Kidney (tissue), 14 donors: Measurements from ENCODE around the gene SRP54. TPM values are rescaled to one million over a fixed set of nuclear protein-coding genes. Genes with fewer than 3 reads are reported as not detected.

Experiments
- DNase-seq, 5 donors: peaks; one replicate each; pipeline ENCODE4 v3.0.0-alpha.2; 2013 to 2020
- FAIRE-seq: peaks from 2 replicates; lab custom pipeline; 2012; peaks lifted over from hg19 to GRCh38; lab: Jason Lieb, UNC
- H3K27ac ChIP-seq, 2 donors: one replicate each; pipeline ENCODE4 v1.7.0; 2013; ENCODE audit warnings: low read depth in 2 of 2, low read length in 2 of 2, inconsistent platforms in 1 of 2
- H3K27me3 ChIP-seq: one replicate; pipeline ENCODE4 v1.7.1; 2013; ENCODE audit warnings: low read length, inconsistent platforms; ENCODE audit not compliant: control insufficient read depth, insufficient read depth
- H3K36me3 ChIP-seq, 3 donors: one replicate each; pipeline versions ENCODE4 v1.7.0 to v1.7.1; 2013; ENCODE audit warnings: low read length in 3 of 3, control low read depth in 1 of 3, inconsistent platforms in 1 of 3; ENCODE audit not compliant: insufficient read depth in 3 of 3, control insufficient read depth in 2 of 3
- H3K4me1 ChIP-seq, 3 donors: one replicate each; pipeline versions ENCODE4 v1.7.0 to v1.7.1; 2013; ENCODE audit warnings: low read length in 3 of 3, inconsistent platforms in 1 of 3, low read depth in 1 of 3; ENCODE audit not compliant: control insufficient read depth in 2 of 3, insufficient read depth in 2 of 3
- H3K4me3 ChIP-seq, 3 donors: one replicate each; pipeline versions ENCODE4 v1.7.0 to v1.8.1; 2013; ENCODE audit warnings: low read length in 3 of 3, control low read depth in 1 of 3, inconsistent platforms in 1 of 3
- H3K9ac ChIP-seq, 3 donors: one replicate each; pipeline versions ENCODE4 v1.7.0 to v1.7.1; 2013; ENCODE audit warnings: low read length in 3 of 3, control low read depth in 1 of 3, inconsistent platforms in 1 of 3
- H3K9me3 ChIP-seq, 3 donors: one replicate each; pipeline versions ENCODE4 v1.7.0 to v1.7.1; 2013; ENCODE audit warnings: low read length in 3 of 3, control low read depth in 1 of 3, inconsistent platforms in 1 of 3; ENCODE audit not compliant: control insufficient read depth in 2 of 3, insufficient read depth in 1 of 3
- intact Hi-C: fragments of 100-400 bp; cut with DNase I; formaldehyde crosslinking; loops from one replicate; pipeline ENCODE4 v1.11.1; 2022
- polyA plus RNA-seq: library from polyadenylated mRNA; stranded (reverse); fragments of 350-450 nt; fragmentation: Illumina TruSeq; extraction: RNeasy Lipid Tissue Mini Kit (QIAGEN cat#74804); gene quantifications from one replicate; pipeline ENCODE4 v1.2.3, GENCODE V29; 2014; ENCODE audit warnings: low read depth, low replicate concordance; ENCODE audit not compliant: insufficient read depth
- total RNA-seq: library from RNA; stranded (reverse); fragmentation: NEBNext Ultra II Directional; extraction: Animal tissue kit (Norgen Biotek cat#: 25700); gene quantifications from one replicate; pipeline ENCODE4 v1.2.1, GENCODE V29; 2021
- TF ChIP-seq, protein P1 (sequence below): IDR thresholded peaks from 3 replicates; pipeline ENCODE4 v1.5.1; 2012; ENCODE audit warnings: mild to moderate bottlenecking, moderate library complexity, borderline replicate concordance; ENCODE audit not compliant: insufficient read depth; ENCODE audit errors: extremely low read depth
- donor health status: control.
- donor health status: control.
- donor health status: control.
- donor health status: control.
- donor health status: control.
- donor health status: DM: yes; HTN: yes; CAD: no.
- donor health status: Normal renal cell carcinoma (clear cell type).

Gene SRP54
- total and polyA plus RNA-seq, 2 donors from 2014 or later = 37.3 to 54.3 TPM

- Histone ChIP-seq H3K4me1 (no peaks in the 10 kb centered on the region), H3K9ac (no peak overlapping the region), H3K27ac (no peak overlapping the region), H3K4me3 (no peak overlapping the region), H3K27me3 (no peaks in the 10 kb centered on the region), H3K9me3 (no peaks in the 10 kb centered on the region), H3K36me3 (peaks cover 0 to 8% (median 2%) of the 10 kb centered on the region in 3 donors)
- DNase-seq (no peak), FAIRE-seq (no peak)
- TF ChIP-seq, protein P1, sequence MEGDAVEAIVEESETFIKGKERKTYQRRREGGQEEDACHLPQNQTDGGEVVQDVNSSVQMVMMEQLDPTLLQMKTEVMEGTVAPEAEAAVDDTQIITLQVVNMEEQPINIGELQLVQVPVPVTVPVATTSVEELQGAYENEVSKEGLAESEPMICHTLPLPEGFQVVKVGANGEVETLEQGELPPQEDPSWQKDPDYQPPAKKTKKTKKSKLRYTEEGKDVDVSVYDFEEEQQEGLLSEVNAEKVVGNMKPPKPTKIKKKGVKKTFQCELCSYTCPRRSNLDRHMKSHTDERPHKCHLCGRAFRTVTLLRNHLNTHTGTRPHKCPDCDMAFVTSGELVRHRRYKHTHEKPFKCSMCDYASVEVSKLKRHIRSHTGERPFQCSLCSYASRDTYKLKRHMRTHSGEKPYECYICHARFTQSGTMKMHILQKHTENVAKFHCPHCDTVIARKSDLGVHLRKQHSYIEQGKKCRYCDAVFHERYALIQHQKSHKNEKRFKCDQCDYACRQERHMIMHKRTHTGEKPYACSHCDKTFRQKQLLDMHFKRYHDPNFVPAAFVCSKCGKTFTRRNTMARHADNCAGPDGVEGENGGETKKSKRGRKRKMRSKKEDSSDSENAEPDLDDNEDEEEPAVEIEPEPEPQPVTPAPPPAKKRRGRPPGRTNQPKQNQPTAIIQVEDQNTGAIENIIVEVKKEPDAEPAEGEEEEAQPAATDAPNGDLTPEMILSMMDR = no peak
- intact Hi-C loops = no loop called here
Observed at GRCh38 chr14:35068238-35069012, 85.6 kb downstream of the SRP54 start.

DNA sequence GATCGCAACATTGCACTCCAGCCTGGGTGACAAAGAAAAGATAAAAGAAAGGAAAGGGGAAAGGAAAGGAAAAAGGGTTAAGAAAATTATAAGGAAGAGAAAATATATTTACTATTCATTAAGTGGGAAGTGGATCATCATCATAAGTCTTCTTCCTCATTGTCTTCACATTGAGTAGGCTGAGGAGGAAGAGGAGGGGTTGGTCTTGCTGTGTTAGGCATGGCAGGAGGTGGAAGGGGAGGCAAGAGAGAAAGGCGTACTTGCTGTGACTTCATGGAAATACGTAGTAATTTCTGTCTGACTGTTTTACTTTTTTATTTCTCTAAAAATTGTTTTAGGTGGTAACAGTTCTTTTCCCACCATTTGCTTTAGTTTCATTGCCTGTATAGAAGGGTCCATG lies 89.4 kb downstream of the SRP54 start:
- Histone ChIP-seq H3K9ac (no peak overlapping the region), H3K27me3 (no peaks in the 10 kb centered on the region), H3K9me3 (no peaks in the 10 kb centered on the region), H3K4me1 (no peaks in the 10 kb centered on the region), H3K27ac (no peak overlapping the region), H3K36me3 (peaks cover 0 to 18% (median 2%) of the 10 kb centered on the region in 3 donors), H3K4me3 (no peak overlapping the region)
- no peak for DNase-seq
- no peak for FAIRE-seq
- TF ChIP-seq, protein P1 = no peak
- intact Hi-C loops = no loop called here

GRCh38 chr14:35073486-35073885 lies 90.7 kb downstream of the SRP54 start:
- no peaks in the 10 kb centered on the region for H3K27me3 ChIP-seq
- FAIRE-seq = no peak
- peaks cover 0 to 18% (median 0%) of the 10 kb centered on the region in 3 donors for H3K36me3 ChIP-seq

More at GRCh38 chr14:35073486-35073885, 90.7 kb downstream of the SRP54 start:
- H3K9me3 ChIP-seq = no peaks in the 10 kb centered on the region
- no peaks in the 10 kb centered on the region for H3K4me1 ChIP-seq
- no peak overlapping the region for H3K4me3 ChIP-seq
- H3K9ac ChIP-seq = no peak overlapping the region
- DNase-seq = no peak
- H3K27ac ChIP-seq = no peak overlapping the region
- TF ChIP-seq, protein P1 = no peak
- intact Hi-C loops = no loop called here
